ENCODE results near the gene APCDD1. TPM values are rescaled to one million over a fixed set of nuclear protein-coding genes. Genes with fewer than 3 reads are reported as not detected.

APCDD1 gene
- total and polyA plus RNA-seq, 2 of the 13 experiments (the other 11 are each of a cell fraction or from before 2014, with no cell fraction given): 2.1 to 8.6 TPM

- Histone ChIP-seq H3K36me3 (replicated peaks in 1 of 2; ENCODE audit: control insufficient read depth in 1 of 2, insufficient read depth in 2 of 2, low read length in 2 of 2) (no peaks in the 10 kb centered on the region), H3K4me1 (ENCODE audit: insufficient read depth, low read length) (no peaks in the 10 kb centered on the region), H3K9ac (ENCODE audit: insufficient read depth, low read depth, low read length) (no peak overlapping the region), H3K27ac (ENCODE audit: extremely low read length, insufficient read depth, low read length) (no peak overlapping the region), H2AFZ (ENCODE audit: low read length) (no peak overlapping the region), H3K9me3 (ENCODE audit: low read length) (no peaks in the 10 kb centered on the region), H3K27me3 (ENCODE audit: control insufficient read depth in 1 of 2, insufficient read depth in 2 of 2, low read length in 2 of 2) (peaks cover 0 to 1% of the 10 kb centered on the region in 2 experiments; a peak in 2 of 5 replicates), H3K4me3 (replicated peaks in 1 of 3; ENCODE audit: insufficient read depth in 1 of 3, low read depth in 2 of 3, low read length in 3 of 3) (no peak overlapping the region), H3K79me2 (ENCODE audit: insufficient read depth, low read length) (no peaks in the 10 kb centered on the region), H3K4me2 (ENCODE audit: low read depth, low read length) (no peak overlapping the region), H4K20me1 (ENCODE audit: insufficient read depth, low read length) (no peaks in the 10 kb centered on the region)
- DNase-seq (ENCODE audit: low spot score): no peak
- POLR2A ChIA-PET: no interaction called here
- no TSS peak for BruUV-seq (replicated peaks)
- in situ Hi-C loops (cut with HindIII; ENCODE audit: extremely low pct_ligation_motif_present, low pct_unique_long_range_greater_than_20kb): no loop called here
- CTCF ChIA-PET (ENCODE audit: low intra/inter-chr PET ratio, low total read pairs): no interaction called here
- WGBS (ENCODE audit: low lambda C conversion rate): 20% methylated on average over 7 of the region's 7 CpGs
- intact Hi-C loops (cut with micrococcal nuclease; ENCODE audit: unreplicated experiment): no loop called here
- FAIRE-seq: no peak
- ATAC-seq: no peak
- TF ChIP-seq ZNF788 (CRISPR knock-in tag; IDR thresholded peaks at IDR 0.05; ENCODE audit: borderline replicate concordance) (no peak), ZNF292 (CRISPR knock-in tag; IDR thresholded peaks at IDR 0.05; ENCODE audit: borderline replicate concordance, low read depth) (no peak), MED1 (CRISPR knock-in tag; IDR thresholded peaks at IDR 0.05) (no peak), TFDP1 (CRISPR knock-in tag; IDR thresholded peaks at IDR 0.05; ENCODE audit: borderline replicate concordance) (no peak)
These were observed 21.7 kb upstream of the APCDD1 start for GRCh38 chr18:10432781-10433180.

DNA sequence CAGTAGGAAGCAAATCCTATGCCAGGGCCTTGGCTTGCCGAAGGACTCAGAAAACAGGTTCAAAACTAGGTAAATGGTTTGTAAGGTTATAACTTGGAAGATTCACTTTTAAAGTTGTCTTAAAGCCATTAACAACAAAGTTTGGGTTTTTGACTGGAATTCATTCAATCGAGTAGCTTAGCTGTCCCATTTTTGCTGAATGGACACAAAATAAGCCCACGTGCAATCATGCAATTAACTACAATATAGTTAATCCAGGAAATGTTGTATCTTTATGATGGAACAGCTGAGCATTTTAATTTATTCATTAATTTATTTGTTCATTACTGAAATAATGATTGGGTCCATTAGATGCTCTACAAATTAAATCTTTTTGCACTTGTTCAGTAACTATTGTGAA lies 18.3 kb upstream of the APCDD1 start:
- no peak overlapping the region for H3K9ac ChIP-seq (ENCODE audit: insufficient read depth, low read depth, low read length)
- no peak for ATAC-seq
- WGBS (ENCODE audit: low lambda C conversion rate): 66% methylated on average over 3 of the region's 3 CpGs
- H3K9me3 ChIP-seq (ENCODE audit: low read length): no peaks in the 10 kb centered on the region
- FAIRE-seq: no peak
- no peaks in the 10 kb centered on the region for H3K79me2 ChIP-seq (ENCODE audit: insufficient read depth, low read length)
- H3K4me3 ChIP-seq (replicated peaks in 1 of 3; ENCODE audit: insufficient read depth in 1 of 3, low read depth in 2 of 3, low read length in 3 of 3): no peak overlapping the region
- CTCF ChIA-PET (ENCODE audit: low intra/inter-chr PET ratio, low total read pairs): no interaction called here
- H3K27me3 ChIP-seq (ENCODE audit: control insufficient read depth in 1 of 2, insufficient read depth in 2 of 2, low read length in 2 of 2): peaks cover 2 to 7% of the 10 kb centered on the region in 2 experiments; a peak in 2 of 5 replicates
- no peak overlapping the region for H2AFZ ChIP-seq (ENCODE audit: low read length)
- POLR2A ChIA-PET: no interaction called here
- in situ Hi-C loops (cut with HindIII; ENCODE audit: extremely low pct_ligation_motif_present, low pct_unique_long_range_greater_than_20kb) (no loop called here), intact Hi-C loops (cut with micrococcal nuclease; ENCODE audit: unreplicated experiment) (no loop called here)
- H3K4me1 ChIP-seq (ENCODE audit: insufficient read depth, low read length): no peaks in the 10 kb centered on the region
- DNase-seq (ENCODE audit: low spot score): no peak
- BruUV-seq (replicated peaks): no TSS peak
- no peaks in the 10 kb centered on the region for H4K20me1 ChIP-seq (ENCODE audit: insufficient read depth, low read length)
- no peak overlapping the region for H3K27ac ChIP-seq (ENCODE audit: extremely low read length, insufficient read depth, low read length)
- H3K36me3 ChIP-seq (replicated peaks in 1 of 2; ENCODE audit: control insufficient read depth in 1 of 2, insufficient read depth in 2 of 2, low read length in 2 of 2): no peaks in the 10 kb centered on the region
- peak; percentile 89 for TF ChIP-seq MAFF (IDR thresholded peaks at IDR 0.05; ENCODE audit: low read depth, low read length)
- TF ChIP-seq, protein P1, sequence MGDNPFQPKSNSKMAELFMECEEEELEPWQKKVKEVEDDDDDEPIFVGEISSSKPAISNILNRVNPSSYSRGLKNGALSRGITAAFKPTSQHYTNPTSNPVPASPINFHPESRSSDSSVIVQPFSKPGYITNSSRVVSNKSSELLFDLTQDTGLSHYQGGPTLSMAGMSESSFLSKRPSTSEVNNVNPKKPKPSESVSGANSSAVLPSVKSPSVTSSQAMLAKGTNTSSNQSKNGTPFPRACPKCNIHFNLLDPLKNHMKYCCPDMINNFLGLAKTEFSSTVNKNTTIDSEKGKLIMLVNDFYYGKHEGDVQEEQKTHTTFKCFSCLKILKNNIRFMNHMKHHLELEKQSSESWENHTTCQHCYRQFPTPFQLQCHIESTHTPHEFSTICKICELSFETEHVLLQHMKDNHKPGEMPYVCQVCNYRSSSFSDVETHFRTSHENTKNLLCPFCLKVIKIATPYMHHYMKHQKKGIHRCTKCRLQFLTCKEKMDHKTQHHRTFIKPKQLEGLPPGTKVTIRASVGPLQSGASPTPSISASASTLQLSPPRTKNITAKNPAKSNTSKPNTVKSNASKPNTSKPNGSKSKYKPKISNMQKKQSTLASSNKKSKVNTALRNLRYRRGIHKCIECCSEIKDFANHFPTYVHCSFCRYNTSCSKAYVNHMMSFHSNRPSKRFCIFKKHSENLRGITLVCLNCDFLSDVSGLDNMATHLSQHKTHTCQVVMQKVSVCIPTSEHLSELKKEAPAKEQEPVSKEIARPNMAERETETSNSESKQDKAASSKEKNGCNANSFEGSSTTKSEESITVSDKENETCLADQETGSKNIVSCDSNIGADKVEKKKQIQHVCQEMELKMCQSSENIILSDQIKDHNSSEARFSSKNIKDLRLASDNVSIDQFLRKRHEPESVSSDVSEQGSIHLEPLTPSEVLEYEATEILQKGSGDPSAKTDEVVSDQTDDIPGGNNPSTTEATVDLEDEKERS (CRISPR knock-in tag; IDR thresholded peaks at IDR 0.05): no peak
- TF ChIP-seq MAFK (conservative IDR thresholded peaks at IDR 0.05 in 1 of 2, IDR thresholded peaks at IDR 0.05 in 1 of 2; ENCODE audit: low read length in 2 of 2): peak; percentile 87 to 89
- TF ChIP-seq ZBTB8A (CRISPR knock-in tag; IDR thresholded peaks at IDR 0.05; ENCODE audit: borderline replicate concordance, low read depth): no peak
- TF ChIP-seq TBX3 (IDR thresholded peaks at IDR 0.05; ENCODE audit: borderline replicate concordance): no peak
- TF ChIP-seq, protein P2, sequence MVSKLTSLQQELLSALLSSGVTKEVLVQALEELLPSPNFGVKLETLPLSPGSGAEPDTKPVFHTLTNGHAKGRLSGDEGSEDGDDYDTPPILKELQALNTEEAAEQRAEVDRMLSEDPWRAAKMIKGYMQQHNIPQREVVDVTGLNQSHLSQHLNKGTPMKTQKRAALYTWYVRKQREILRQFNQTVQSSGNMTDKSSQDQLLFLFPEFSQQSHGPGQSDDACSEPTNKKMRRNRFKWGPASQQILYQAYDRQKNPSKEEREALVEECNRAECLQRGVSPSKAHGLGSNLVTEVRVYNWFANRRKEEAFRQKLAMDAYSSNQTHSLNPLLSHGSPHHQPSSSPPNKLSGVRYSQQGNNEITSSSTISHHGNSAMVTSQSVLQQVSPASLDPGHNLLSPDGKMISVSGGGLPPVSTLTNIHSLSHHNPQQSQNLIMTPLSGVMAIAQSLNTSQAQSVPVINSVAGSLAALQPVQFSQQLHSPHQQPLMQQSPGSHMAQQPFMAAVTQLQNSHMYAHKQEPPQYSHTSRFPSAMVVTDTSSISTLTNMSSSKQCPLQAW (CRISPR knock-in tag; IDR thresholded peaks at IDR 0.05): no peak
- H3K4me2 ChIP-seq (ENCODE audit: low read depth, low read length): no peak overlapping the region

All from HepG2 (cell line).